Esophagus muscularis mucosa (tissue), 3 donors: ENCODE data around the gene RGS16.

ENCODE experiments used
- CTCF ChIP-seq, 3 experiments: fragments of 200-600 bp in 2 of 3; fragments of 450-650 bp in 1 of 3; sonication (generic) in 2 of 3; IDR thresholded peaks; one replicate each; pipeline ENCODE4 v1.5.1; 2017 to 2019; ENCODE audit warnings: antibody characterized with exemption in 3 of 3, mild to moderate bottlenecking in 2 of 3, moderate library complexity in 1 of 3
- POLR2A ChIP-seq: fragments of 450-650 bp; IDR thresholded peaks from one replicate; pipeline ENCODE4 v1.6.1; 2017; ENCODE audit warnings: antibody characterized with exemption, moderate library complexity, mild to moderate bottlenecking, low read depth
- POLR2AphosphoS5 ChIP-seq, 2 donors: sonication (generic); formaldehyde crosslinking; IDR thresholded peaks; one replicate each; pipeline ENCODE4 v1.6.1; 2017; ENCODE audit warnings: antibody characterized with exemption in 2 of 2

GRCh38 chr1:182620924-182621585 lies 16.9 kb upstream of the RGS16 start:
- TF ChIP-seq CTCF (IDR thresholded peaks at IDR 0.05), result no peak
- no peak for TF ChIP-seq POLR2A
- TF ChIP-seq POLR2AphosphoS5 (IDR thresholded peaks at IDR 0.05), result no peak
